Raji (cell line): ENCODE measurements around the gene COL23A1.

ENCODE experiments used
- POLR2A ChIP-seq: IDR thresholded peaks from 2 replicates; pipeline ENCODE4 v1.6.1; 2011; ENCODE audit warnings: low read depth, low read length, control low read depth; ENCODE audit not compliant: insufficient read depth

The COL23A1 gene

GRCh38 chr5:178356431-178356872, 233.7 kb downstream of the COL23A1 start:
- TF ChIP-seq POLR2A, result no peak

- no peak for TF ChIP-seq POLR2A
Observed at GRCh38 chr5:178355671-178356070, 234.5 kb downstream of the COL23A1 start.

- no peak for TF ChIP-seq POLR2A
Observed at GRCh38 chr5:178353461-178353860, 236.7 kb downstream of the COL23A1 start.

GRCh38 chr5:178352035-178352349, 238.2 kb downstream of the COL23A1 start:
- TF ChIP-seq POLR2A, result no peak

- TF ChIP-seq POLR2A, result no peak
Observed at GRCh38 chr5:178351221-178352034, 238.8 kb downstream of the COL23A1 start.

GRCh38 chr5:178350361-178351220, 239.6 kb downstream of the COL23A1 start:
- TF ChIP-seq POLR2A, result no peak

- TF ChIP-seq POLR2A, result no peak
Observed at GRCh38 chr5:178349625-178350353, 240.4 kb downstream of the COL23A1 start.

- TF ChIP-seq POLR2A, result no peak
Observed at GRCh38 chr5:178349075-178349511, 241.1 kb downstream of the COL23A1 start.

- no peak for TF ChIP-seq POLR2A
Observed at GRCh38 chr5:178348356-178349074, 241.7 kb downstream of the COL23A1 start.

GRCh38 chr5:178347956-178348355, 242.2 kb downstream of the COL23A1 start:
- TF ChIP-seq POLR2A, result no peak

- TF ChIP-seq POLR2A, result no peak
Observed at GRCh38 chr5:178346607-178347334, 243.4 kb downstream of the COL23A1 start.

- no peak for TF ChIP-seq POLR2A
Observed at GRCh38 chr5:178343306-178343705, 246.9 kb downstream of the COL23A1 start.

GRCh38 chr5:178341851-178342140, 248.4 kb downstream of the COL23A1 start:
- TF ChIP-seq POLR2A, result no peak
